Fibroblast of the aortic adventitia (primary cell): ENCODE measurements around the gene RALA. TPM values are rescaled to one million over a fixed set of nuclear protein-coding genes. Genes with fewer than 3 reads are reported as not detected.

ENCODE experiments used
- DNase-seq: peaks from one replicate; pipeline ENCODE4 v3.0.0-alpha.2; 2010; ENCODE audit warnings: low read depth
- H3K4me3 ChIP-seq: 2 replicates; pipeline ENCODE4 v1.5.1; 2011; ENCODE audit warnings: low read depth, mild to moderate bottlenecking, control low read depth, low read length, moderate library complexity
- total RNA-seq: library from RNA; depleted of rRNA; stranded (reverse); fragments of >200 nt; gene quantifications from 2 replicates; pipeline ENCODE4 v1.2.3, GENCODE V29; 2012; ENCODE audit warnings: low replicate concordance
- TF ChIP-seq, protein P1 (sequence below): IDR thresholded peaks from 2 replicates; pipeline ENCODE4 v1.5.1; 2011; ENCODE audit warnings: mild to moderate bottlenecking, low read length, control low read depth, inconsistent platforms; ENCODE audit not compliant: insufficient read depth

Gene RALA
- total RNA-seq, 1 donor: 42.7 TPM

GRCh38 chr7:39631736-39632308, 8.4 kb downstream of the RALA start:
- TF ChIP-seq, protein P1, sequence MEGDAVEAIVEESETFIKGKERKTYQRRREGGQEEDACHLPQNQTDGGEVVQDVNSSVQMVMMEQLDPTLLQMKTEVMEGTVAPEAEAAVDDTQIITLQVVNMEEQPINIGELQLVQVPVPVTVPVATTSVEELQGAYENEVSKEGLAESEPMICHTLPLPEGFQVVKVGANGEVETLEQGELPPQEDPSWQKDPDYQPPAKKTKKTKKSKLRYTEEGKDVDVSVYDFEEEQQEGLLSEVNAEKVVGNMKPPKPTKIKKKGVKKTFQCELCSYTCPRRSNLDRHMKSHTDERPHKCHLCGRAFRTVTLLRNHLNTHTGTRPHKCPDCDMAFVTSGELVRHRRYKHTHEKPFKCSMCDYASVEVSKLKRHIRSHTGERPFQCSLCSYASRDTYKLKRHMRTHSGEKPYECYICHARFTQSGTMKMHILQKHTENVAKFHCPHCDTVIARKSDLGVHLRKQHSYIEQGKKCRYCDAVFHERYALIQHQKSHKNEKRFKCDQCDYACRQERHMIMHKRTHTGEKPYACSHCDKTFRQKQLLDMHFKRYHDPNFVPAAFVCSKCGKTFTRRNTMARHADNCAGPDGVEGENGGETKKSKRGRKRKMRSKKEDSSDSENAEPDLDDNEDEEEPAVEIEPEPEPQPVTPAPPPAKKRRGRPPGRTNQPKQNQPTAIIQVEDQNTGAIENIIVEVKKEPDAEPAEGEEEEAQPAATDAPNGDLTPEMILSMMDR: no peak
- no peak overlapping the region for H3K4me3 ChIP-seq
- DNase-seq: no peak

DNA sequence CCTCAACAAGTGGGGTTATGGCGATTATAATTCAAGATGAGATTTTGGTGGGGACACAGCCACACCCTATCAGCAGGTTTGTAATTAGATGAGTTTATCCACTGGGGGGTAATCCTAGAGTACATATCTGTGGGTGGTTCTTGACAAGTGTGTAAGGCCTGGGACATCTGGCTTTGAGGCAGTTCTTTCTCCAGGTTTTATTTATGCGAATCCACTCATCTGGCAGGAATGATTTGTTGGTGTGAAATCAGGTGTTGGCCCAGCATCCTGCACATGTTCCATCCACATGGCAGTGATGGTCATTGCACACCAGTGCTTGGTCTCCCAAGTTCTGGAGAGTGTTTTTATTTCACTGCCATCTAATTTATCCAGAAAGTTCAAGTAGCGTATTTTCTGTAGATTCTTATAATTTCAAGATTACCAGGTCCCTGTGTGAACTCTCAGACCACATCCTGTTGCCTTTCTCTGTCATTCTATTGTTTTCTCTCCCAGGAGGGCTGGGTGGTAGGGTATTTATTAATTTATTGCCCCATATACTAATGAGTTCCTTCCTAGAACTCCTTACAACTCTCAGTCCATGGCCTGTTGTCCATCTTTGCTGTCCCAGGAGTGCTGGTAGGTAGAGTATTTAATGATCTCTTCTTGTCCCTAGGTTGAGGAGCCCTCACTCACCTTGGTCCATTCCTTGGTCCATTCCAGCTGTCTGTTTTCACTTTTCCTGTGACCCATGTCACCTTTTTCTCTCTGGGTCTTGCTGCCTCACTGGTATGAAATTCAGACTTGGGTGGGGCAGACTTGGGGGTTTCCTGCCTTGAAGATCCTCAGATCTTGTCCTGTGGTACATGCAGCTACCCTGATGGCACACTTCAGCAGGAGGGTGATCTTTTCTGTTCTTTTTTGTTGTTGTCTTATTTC, 10.4 kb downstream of the RALA start:
- DNase-seq: no peak
- no peak overlapping the region for H3K4me3 ChIP-seq
- TF ChIP-seq, protein P1: no peak

- H3K4me3 ChIP-seq: no peak overlapping the region
Observed at GRCh38 chr7:39634478-39634805, 11.1 kb downstream of the RALA start.

GRCh38 chr7:39637400-39637799, 14.0 kb downstream of the RALA start:
- H3K4me3 ChIP-seq: no peak overlapping the region
- DNase-seq: no peak
- TF ChIP-seq, protein P1: no peak

More at GRCh38 chr7:39634478-39634805, 11.1 kb downstream of the RALA start:
- no peak for DNase-seq
- TF ChIP-seq, protein P1: no peak

GRCh38 chr7:39637963-39638485, 14.7 kb downstream of the RALA start:
- TF ChIP-seq, protein P1: no peak
- DNase-seq: no peak

GRCh38 chr7:39642896-39643295, 19.5 kb downstream of the RALA start:
- TF ChIP-seq, protein P1: no peak
- no peak overlapping the region for H3K4me3 ChIP-seq

More at GRCh38 chr7:39637963-39638485, 14.7 kb downstream of the RALA start:
- no peak overlapping the region for H3K4me3 ChIP-seq

More at GRCh38 chr7:39642896-39643295, 19.5 kb downstream of the RALA start:
- DNase-seq: no peak
